LoVo (cell line): ENCODE measurements around the gene SERPINA12.

Experiments used
- DNase-seq: peaks from one replicate; pipeline ENCODE4 v3.0.0-alpha.2; 2016; ENCODE audit warnings: low spot score

SERPINA12 gene

GRCh38 chr14:94509356-94509755 lies at the start of gene SERPINA12:
SERPINA12 (minus strand) TSS chr14:94509469; CDS start chr14:94498397, 11,072 bp downstream.
- no peak for DNase-seq

- DNase-seq: no peak
These were observed 49.6 kb upstream of the SERPINA12 start for GRCh38 chr14:94558842-94559241.

GRCh38 chr14:94557327-94557726 lies 48.1 kb upstream of the SERPINA12 start:
- no peak for DNase-seq

- DNase-seq: no peak
These were observed 46.7 kb upstream of the SERPINA12 start for GRCh38 chr14:94555991-94556390.

GRCh38 chr14:94550041-94550440 lies 40.8 kb upstream of the SERPINA12 start:
- no peak for DNase-seq

GRCh38 chr14:94548999-94549985 lies 40.0 kb upstream of the SERPINA12 start:
- DNase-seq: peak; percentile 45

- no peak for DNase-seq
These were observed 39.1 kb upstream of the SERPINA12 start for GRCh38 chr14:94548131-94548998.

- DNase-seq: no peak
These were observed 38.5 kb upstream of the SERPINA12 start for GRCh38 chr14:94547726-94548125.

GRCh38 chr14:94547151-94547680 lies 37.9 kb upstream of the SERPINA12 start:
- no peak for DNase-seq

- DNase-seq: no peak
These were observed 36.0 kb upstream of the SERPINA12 start for GRCh38 chr14:94545131-94545841.

GRCh38 chr14:94544726-94545125 lies 35.5 kb upstream of the SERPINA12 start:
- no peak for DNase-seq

- DNase-seq: no peak
These were observed 34.3 kb upstream of the SERPINA12 start for GRCh38 chr14:94543449-94544124.

- no peak for DNase-seq
These were observed 33.7 kb upstream of the SERPINA12 start for GRCh38 chr14:94542811-94543440.

GRCh38 chr14:94542111-94542810 lies 33.0 kb upstream of the SERPINA12 start:
- no peak for DNase-seq

GRCh38 chr14:94541234-94541975 lies 32.1 kb upstream of the SERPINA12 start:
- DNase-seq: no peak

GRCh38 chr14:94540031-94540794 lies 30.9 kb upstream of the SERPINA12 start:
- DNase-seq: no peak

- no peak for DNase-seq
These were observed 29.9 kb upstream of the SERPINA12 start for GRCh38 chr14:94539181-94539580.

- no peak for DNase-seq
These were observed 28.9 kb upstream of the SERPINA12 start for GRCh38 chr14:94538070-94538740.
